GM12878 (cell line): ENCODE results near the gene YBX1.
"Not testable (repeated sequence)": the region's sequence is repeated elsewhere in the genome, so short reads cannot be mapped to it uniquely, and the experiment has no call there.

Source experiments
- CTCF ChIP-seq, 3 experiments: IDR thresholded peaks in 2 of 3; conservative IDR thresholded peaks in 1 of 3; 2 replicates each; pipeline ENCODE4 v1.5.1; 2011; ENCODE audit warnings: low read depth in 3 of 3, low read length in 3 of 3, mild to moderate bottlenecking in 3 of 3, control low read depth in 2 of 3, moderate library complexity in 2 of 3, inconsistent platforms in 1 of 3, mixed read lengths in 1 of 3; ENCODE audit not compliant: control insufficient read depth in 2 of 3, insufficient read depth in 1 of 3; ENCODE audit errors: extremely low read depth in 1 of 3
- NR2C1 ChIP-seq: fragments of 450-650 bp; IDR thresholded peaks from 2 replicates; pipeline ENCODE4 v1.6.1; 2017; ENCODE audit warnings: antibody characterized with exemption, mild to moderate bottlenecking, moderate library complexity

GRCh38 chr1:42714441-42714840, 32.2 kb downstream of the YBX1 start:
- not testable (repeated sequence) for TF ChIP-seq NR2C1; CTCF (IDR thresholded peaks at IDR 0.05 in 2 of 3, conservative IDR thresholded peaks at IDR 0.05 in 1 of 3; ENCODE audit: control insufficient read depth in 2 of 3, extremely low read depth in 1 of 3, insufficient read depth in 1 of 3, low read depth in 3 of 3, low read length in 3 of 3)
